Activated naive CD8-positive, alpha-beta T cell (primary cell): ENCODE results near the gene OR5B17.
"Not testable (repeated sequence)": the region's sequence is repeated elsewhere in the genome, so short reads cannot be mapped to it uniquely, and the experiment has no call there.

ENCODE experiments used
- H3K27ac Mint-ChIP-seq: one replicate; pipeline ENCODE4 v1.8.0; 2021; ENCODE audit warnings: mixed read lengths
- H3K27me3 Mint-ChIP-seq: one replicate; pipeline ENCODE4 v1.8.0; 2021; ENCODE audit warnings: mixed read lengths
- H3K36me3 Mint-ChIP-seq: one replicate; pipeline ENCODE4 v1.8.0; 2021; ENCODE audit warnings: mixed read lengths
- H3K4me1 Mint-ChIP-seq: one replicate; pipeline ENCODE4 v1.8.0; 2021; ENCODE audit warnings: low read depth, mixed read lengths
- H3K4me3 Mint-ChIP-seq: one replicate; pipeline ENCODE4 v1.8.0; 2021; ENCODE audit warnings: mild to moderate bottlenecking, mixed read lengths
- H3K9me3 Mint-ChIP-seq: one replicate; pipeline ENCODE4 v1.8.0; 2021; ENCODE audit warnings: low read depth, mixed read lengths

Gene OR5B17

DNA sequence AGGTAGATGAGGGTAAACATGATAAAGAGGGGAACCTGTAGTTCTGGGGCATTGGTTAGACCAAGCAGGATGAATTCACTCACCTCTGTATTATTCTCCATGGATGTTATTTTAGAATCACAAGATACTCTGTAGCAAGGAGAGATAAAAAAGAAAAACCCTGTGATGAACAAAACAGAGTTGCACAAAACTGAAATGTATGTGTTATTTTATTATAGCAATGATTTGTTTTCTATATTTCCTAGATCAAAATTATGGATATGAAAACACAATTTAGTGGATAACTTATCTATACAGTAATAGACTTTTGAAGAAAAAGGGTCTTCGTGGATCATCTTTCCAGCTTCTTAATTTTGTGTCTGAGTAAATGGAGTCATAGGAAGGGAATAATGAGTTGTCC is at the start of gene OR5B17:
Gene OR5B17 (minus strand): TSS at position 101 of the 400 bp plus-strand sequence. CDS start 0 bp downstream, at position 101.
- peaks cover 6% of the 10 kb centered on the region for H3K27me3 Mint-ChIP-seq
- peaks cover 2% of the 10 kb centered on the region for H3K36me3 Mint-ChIP-seq
- H3K4me1 Mint-ChIP-seq: no peaks in the 10 kb centered on the region
- H3K27ac Mint-ChIP-seq: no peak within 1 kb of the TSS
- H3K9me3 Mint-ChIP-seq: no peaks in the 10 kb centered on the region
- no peak within 1 kb of the TSS for H3K4me3 Mint-ChIP-seq

DNA sequence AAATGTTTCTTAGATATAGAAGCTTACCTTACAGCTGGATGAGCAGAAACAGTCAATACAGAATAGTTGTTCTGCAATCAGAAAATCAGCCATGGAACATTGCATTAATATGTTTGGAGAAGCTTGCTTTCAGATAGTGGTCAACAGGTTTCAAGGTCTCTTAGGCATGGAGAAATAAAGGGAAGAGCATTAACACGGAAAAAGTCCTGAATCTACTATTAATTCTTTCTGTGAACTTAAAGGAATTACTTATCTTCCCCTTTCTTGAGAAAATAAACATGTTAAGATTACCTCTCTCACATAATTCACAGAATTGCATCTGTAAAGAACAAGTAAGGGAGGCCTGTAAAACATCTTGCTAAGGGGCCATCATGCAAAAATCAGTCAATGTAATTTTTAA is 47.9 kb upstream of the OR5B17 start, which contains the start of gene OR5B3:
Gene OR5B3 (minus strand): TSS at position 101 of the 400 bp plus-strand sequence. CDS start 3,465 bp downstream, outside the sequence.
- H3K4me3 Mint-ChIP-seq: no peak within 1 kb of the TSS
- H3K27ac Mint-ChIP-seq: no peak within 1 kb of the TSS
- peaks cover 22% of the 10 kb centered on the region for H3K36me3 Mint-ChIP-seq
- H3K4me1 Mint-ChIP-seq: no peaks in the 10 kb centered on the region
- H3K27me3 Mint-ChIP-seq: peaks cover 3% of the 10 kb centered on the region
- peaks cover 21% of the 10 kb centered on the region for H3K9me3 Mint-ChIP-seq

DNA sequence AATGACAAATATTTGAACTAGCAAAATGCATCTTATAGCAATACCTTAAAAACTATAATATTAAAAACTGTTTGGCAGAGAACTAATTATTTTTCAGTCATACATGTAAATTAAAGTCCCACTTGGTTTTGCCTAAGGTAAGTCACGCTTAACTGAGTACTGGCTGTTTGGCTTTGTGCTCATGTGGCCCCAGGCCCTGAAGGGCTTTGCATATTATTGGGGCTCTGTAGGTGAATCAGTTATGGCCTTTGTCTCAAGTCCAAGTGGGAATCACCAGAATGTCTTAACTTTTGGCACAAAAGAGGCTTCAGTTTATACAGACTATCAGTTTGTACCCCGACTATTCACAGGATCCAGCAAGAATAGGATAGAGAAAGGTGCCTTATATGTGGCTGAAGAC is 40.8 kb upstream of the OR5B17 start:
- not testable (repeated sequence) for H3K9me3 Mint-ChIP-seq, H3K4me3 Mint-ChIP-seq, H3K4me1 Mint-ChIP-seq, H3K36me3 Mint-ChIP-seq, H3K27ac Mint-ChIP-seq, H3K27me3 Mint-ChIP-seq

DNA sequence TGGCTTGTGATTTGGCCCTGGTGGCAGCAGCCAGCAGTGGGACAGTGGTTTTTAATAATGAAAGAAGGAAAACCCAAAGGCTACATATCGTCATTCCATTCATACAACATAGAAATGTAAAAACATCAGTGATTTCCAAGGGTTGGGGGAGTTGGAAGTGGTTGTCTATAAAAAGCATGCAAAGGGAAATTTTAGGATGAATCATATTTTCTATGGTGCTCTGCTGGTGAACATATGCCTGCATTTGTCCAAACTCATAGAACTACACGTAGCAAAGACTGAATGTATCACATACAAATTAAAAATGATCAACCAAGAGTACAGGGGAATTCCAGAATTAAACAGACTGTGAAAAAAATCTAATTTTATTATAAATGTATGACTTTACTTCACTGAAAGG is 36.7 kb upstream of the OR5B17 start:
- Mint-ChIP-seq H3K4me1 (no peaks in the 10 kb centered on the region), H3K27ac (no peak overlapping the region), H3K36me3 (peaks cover 9% of the 10 kb centered on the region), H3K9me3 (peaks cover 11% of the 10 kb centered on the region), H3K27me3 (no peaks in the 10 kb centered on the region), H3K4me3 (no peak overlapping the region)

DNA sequence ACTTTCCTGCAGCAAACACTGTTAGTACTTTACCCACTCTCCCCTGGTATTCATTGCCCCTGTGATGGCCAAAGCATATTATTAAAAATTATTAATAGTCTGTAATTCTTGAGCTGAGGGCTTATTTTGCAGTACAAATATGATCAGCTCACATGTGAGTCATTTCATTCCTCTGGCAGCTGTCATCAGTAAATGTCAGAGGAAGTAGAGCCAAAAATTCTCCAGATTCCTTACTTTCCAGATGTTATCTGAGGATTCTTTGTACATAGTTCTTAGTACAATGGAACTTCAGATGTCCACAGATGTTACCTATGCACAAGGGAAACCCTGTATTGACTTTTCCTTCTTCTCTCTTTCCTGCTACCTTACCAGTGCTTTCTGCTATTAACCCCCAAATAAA is 35.3 kb upstream of the OR5B17 start:
- Mint-ChIP-seq H3K9me3 (peaks cover 11% of the 10 kb centered on the region), H3K4me3 (no peak overlapping the region), H3K4me1 (no peaks in the 10 kb centered on the region), H3K36me3 (peaks cover 9% of the 10 kb centered on the region), H3K27me3 (no peaks in the 10 kb centered on the region), H3K27ac (no peak overlapping the region)

DNA sequence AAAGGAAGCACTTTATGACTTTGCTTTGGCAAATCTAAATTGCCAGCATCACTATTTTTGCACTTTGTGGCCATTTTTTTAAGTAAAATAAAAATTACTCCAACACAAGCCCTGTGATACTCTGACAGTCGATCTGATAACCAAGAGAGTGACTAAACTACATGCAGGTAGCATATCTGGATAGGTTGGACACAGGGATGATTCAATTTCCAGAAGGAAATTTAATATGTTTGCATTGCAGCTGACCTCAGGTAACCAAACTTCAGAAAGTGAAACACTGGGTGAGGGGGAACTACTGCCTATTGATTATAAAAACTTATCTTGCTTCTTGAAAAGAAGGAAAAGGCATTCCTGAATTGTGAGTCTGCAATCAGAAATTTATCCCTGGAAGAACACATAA is 33.9 kb upstream of the OR5B17 start:
- H3K9me3 Mint-ChIP-seq: peaks cover 11% of the 10 kb centered on the region

DNA sequence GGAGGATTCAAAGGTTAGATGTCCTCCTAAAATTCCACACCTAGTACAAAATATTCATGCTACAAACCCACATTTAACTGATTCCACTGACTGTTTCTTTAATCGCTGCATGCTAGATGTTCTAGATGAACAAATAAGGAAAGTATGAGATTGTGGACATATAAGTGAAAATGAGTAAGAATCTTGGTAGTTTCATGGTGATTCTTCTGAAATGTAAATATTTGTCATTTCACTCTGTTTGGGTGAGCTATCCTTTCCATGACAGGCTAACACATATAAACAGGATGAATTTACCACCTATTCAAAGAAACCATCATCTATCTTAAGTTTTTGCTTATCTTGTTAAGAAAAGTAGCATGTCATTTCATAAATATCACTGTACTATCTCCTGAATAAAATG is 33.0 kb upstream of the OR5B17 start:
- Mint-ChIP-seq H3K27ac (no peak overlapping the region), H3K4me3 (no peak overlapping the region), H3K36me3 (peaks cover 9% of the 10 kb centered on the region), H3K4me1 (no peaks in the 10 kb centered on the region), H3K9me3 (peaks cover 11% of the 10 kb centered on the region), H3K27me3 (no peaks in the 10 kb centered on the region)

More for the DNA sequence above, 33.9 kb upstream of the OR5B17 start:
- Mint-ChIP-seq H3K4me3 (no peak overlapping the region), H3K36me3 (peaks cover 9% of the 10 kb centered on the region), H3K27ac (no peak overlapping the region), H3K27me3 (no peaks in the 10 kb centered on the region), H3K4me1 (no peaks in the 10 kb centered on the region)

DNA sequence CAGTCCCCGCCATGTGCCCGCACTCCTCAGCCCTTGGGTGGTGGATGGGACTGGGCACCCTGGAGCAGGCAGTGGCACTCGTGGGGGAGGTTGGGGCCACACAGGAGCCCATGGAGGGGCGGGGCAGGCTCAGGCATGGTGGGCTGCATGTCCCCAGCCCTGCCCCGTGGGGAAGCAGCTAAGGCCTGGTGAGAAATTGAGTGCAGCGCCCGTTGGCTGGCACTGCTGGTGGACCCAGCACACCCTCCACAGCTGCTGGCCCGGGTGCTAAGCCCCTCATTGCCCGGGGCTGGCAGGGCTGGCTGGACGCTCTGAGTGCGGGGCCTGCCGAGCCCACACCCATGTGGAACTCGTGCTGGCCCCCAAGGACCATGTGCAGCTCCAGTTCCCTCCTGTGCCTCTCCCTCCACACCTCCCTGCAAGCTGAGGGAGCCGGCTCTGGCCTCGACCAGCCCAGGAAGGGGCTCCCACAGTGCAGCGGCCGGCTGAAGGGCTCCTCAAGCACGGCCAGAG is 31.7 kb upstream of the OR5B17 start:
- Mint-ChIP-seq H3K4me1 (no peaks in the 10 kb centered on the region), H3K4me3 (no peak overlapping the region), H3K36me3 (peaks cover 8% of the 10 kb centered on the region), H3K27ac (no peak overlapping the region), H3K27me3 (no peaks in the 10 kb centered on the region), H3K9me3 (peaks cover 11% of the 10 kb centered on the region)

DNA sequence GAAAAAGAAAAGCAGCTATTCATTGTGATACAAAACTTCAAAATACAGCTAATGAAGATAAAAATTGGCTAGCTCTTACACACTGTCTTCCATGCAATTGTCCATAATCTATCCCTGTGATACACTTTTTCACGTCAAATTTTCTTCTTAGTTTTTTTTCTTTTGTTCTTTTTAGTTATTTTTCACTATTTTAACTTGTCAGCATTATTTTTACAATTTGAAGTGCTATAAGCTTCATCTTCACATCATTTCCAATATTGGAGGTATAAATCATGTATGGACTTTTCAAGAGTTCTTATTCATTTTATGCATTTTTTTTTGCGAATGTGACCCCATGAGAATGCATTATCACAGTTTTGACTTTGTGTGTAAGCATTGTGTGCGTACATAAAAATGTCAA is 4.1 kb downstream of the OR5B17 start:
- Mint-ChIP-seq H3K4me1 (no peaks in the 10 kb centered on the region), H3K4me3 (no peak overlapping the region), H3K9me3 (no peaks in the 10 kb centered on the region), H3K27me3 (peaks cover 8% of the 10 kb centered on the region), H3K27ac (no peak overlapping the region), H3K36me3 (peaks cover 3% of the 10 kb centered on the region)

DNA sequence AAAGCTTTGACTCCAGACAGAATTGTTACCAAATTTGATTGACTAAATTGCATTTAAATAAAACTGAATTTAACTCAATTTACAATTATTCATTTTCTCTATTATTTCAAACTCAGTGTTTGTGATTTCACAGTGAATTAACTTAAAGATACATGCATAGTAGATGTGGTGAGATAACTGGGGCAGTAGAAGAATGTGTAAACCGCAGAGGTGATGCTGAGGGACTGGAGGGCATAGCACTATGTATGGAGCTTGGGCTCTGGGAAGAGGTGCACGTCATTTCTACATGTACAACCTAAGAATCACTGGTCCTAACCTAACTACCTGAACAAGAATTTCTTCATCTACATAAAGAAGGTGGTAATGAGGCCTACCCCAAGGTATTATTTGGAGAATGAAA is 13.7 kb downstream of the OR5B17 start:
- Mint-ChIP-seq H3K27ac (no peak overlapping the region), H3K27me3 (peaks cover 6% of the 10 kb centered on the region), H3K36me3 (no peaks in the 10 kb centered on the region), H3K4me1 (no peaks in the 10 kb centered on the region), H3K9me3 (no peaks in the 10 kb centered on the region), H3K4me3 (no peak overlapping the region)

DNA sequence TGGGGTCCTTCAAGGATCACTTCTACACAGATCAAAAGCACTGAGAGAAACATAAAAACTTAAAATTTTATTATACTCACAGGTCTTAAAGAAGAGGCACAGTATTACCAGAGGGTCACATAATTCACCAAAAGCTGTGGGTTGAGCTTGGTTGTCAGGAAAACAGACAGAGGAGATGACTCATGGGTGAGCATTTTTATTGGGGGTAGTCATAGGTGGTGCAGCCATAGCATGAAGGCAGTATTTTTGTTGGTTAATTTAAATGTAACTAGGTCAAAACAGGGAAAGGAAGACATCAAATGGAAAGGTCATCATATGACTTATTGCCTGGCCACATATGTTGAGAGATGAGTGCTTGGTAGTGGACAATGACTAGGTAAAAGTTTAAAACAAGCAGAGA is 24.2 kb downstream of the OR5B17 start:
- Mint-ChIP-seq H3K4me3 (no peak overlapping the region), H3K4me1 (no peaks in the 10 kb centered on the region), H3K36me3 (peaks cover 11% of the 10 kb centered on the region), H3K9me3 (peaks cover 19% of the 10 kb centered on the region), H3K27ac (no peak overlapping the region), H3K27me3 (peaks cover 13% of the 10 kb centered on the region)

DNA sequence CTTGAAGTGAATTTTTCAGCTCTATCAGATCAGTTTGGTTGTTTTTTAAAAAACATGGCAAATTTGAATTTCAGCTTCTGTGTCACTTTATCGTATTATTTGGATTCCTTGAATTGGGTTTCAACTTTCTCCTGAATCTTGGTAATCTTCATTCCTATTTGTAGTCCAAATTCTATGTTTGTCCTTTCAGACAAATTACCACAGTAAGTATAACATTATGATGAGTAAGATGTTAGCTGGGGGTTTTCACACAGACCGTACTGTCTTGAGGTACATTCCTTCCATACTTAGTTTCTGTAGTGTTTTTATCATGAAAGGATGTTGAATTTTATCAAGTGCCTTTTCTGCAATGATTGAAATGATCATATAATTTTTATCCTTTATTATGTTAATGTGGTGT is 28.0 kb downstream of the OR5B17 start:
- Mint-ChIP-seq H3K27me3 (peaks cover 18% of the 10 kb centered on the region), H3K9me3 (peaks cover 19% of the 10 kb centered on the region), H3K4me3 (no peak overlapping the region), H3K27ac (no peak overlapping the region), H3K4me1 (no peaks in the 10 kb centered on the region), H3K36me3 (peaks cover 11% of the 10 kb centered on the region)

DNA sequence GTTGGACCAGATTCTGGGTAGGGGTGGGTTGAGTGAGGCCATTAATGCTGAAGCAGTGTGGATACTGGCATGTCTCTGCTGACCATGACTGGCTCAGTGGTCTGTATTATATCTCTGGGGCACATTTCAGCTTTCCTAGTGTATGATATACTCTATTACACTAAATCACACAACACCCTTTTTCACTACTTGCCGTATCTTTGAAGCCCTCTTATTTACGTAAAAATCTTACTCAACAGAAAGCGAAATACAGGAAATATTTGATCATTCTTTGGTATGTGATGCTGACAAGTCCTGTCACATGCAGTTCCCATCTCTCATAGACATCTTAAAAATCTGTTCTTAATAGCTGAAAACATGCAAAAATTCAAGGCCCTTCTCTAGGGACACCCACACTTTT is 40.3 kb downstream of the OR5B17 start:
- H3K27me3 Mint-ChIP-seq: peaks cover 2% of the 10 kb centered on the region
- H3K36me3 Mint-ChIP-seq: no peaks in the 10 kb centered on the region

DNA sequence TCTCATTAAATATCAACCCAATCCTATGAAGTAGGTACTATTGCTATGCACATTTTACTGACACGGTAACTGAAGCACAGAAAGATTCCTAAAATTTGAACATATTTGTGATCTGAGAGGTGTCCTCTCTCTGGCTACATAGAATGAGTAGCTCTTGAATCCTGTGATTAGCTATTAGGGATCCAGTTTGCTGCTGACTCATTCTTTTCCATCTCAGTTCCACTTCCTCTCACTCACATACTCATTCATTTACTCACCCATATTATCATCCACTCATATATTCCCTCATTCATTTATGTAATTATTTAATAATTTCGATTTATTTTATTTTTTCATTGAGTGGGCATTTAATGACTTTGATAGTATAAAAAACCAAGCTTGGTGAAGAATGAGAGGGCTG is 42.7 kb downstream of the OR5B17 start:
- H3K9me3 Mint-ChIP-seq: peaks cover 12% of the 10 kb centered on the region
- H3K4me3 Mint-ChIP-seq: no peak overlapping the region
- peaks cover 9% of the 10 kb centered on the region for H3K27me3 Mint-ChIP-seq
- H3K4me1 Mint-ChIP-seq: no peaks in the 10 kb centered on the region
- H3K36me3 Mint-ChIP-seq: peaks cover 2% of the 10 kb centered on the region
- no peak overlapping the region for H3K27ac Mint-ChIP-seq

More for the DNA sequence above, 40.3 kb downstream of the OR5B17 start:
- H3K4me3 Mint-ChIP-seq: no peak overlapping the region
- H3K9me3 Mint-ChIP-seq: peaks cover 1% of the 10 kb centered on the region
- H3K4me1 Mint-ChIP-seq: no peaks in the 10 kb centered on the region
- H3K27ac Mint-ChIP-seq: no peak overlapping the region
